ENCODE data around the gene KRT86. TPM values are rescaled to one million over a fixed set of nuclear protein-coding genes. Genes with fewer than 3 reads are reported as not detected.

Gene KRT86
- total and polyA plus RNA-seq, 2 donors (not counting 1 experiment from before 2014, with no cell fraction given), result not detected

DNA sequence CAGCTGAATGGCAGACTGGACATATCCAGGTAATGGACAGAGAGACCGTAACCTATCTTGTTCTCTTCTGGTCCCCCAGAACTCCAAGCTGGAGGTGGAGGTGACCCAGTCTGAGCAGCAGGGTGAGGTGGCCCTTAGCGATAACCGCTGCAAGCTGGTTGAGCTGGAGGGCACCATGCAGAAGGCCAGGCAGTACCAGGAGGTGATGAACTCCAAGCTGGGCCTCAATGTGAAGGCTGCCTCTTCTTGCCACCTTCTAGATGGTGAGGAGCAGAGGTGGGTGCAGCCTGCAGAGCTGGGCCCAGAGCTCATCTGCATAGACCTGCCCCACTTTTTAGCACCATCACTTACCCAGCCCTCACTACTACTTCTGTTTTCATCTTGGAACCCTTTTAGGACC lies 7.2 kb upstream of the KRT86 start:
- 100% methylated on average over 3 of the region's 3 CpGs for WGBS (ENCODE audit: insufficient coverage)
- Mint-ChIP-seq H3K27ac (no peak overlapping the region), H3K27me3 (peaks cover 17% of the 10 kb centered on the region), H3K4me3 (no peak overlapping the region), H3K4me1 (no peaks in the 10 kb centered on the region), H3K9me3 (ENCODE audit: insufficient read depth) (no peaks in the 10 kb centered on the region)
- Histone ChIP-seq H3K79me2 (ENCODE audit: control insufficient read depth, insufficient read depth, low read length) (no peaks in the 10 kb centered on the region), H3K4me2 (replicated peaks; ENCODE audit: low read depth, low read length, poor library complexity, severe bottlenecking) (no peak overlapping the region), H3K9ac (ENCODE audit: low read length) (no peak overlapping the region), H3K4me1 (ENCODE audit: control insufficient read depth in 2 of 2, insufficient read depth in 2 of 2, low read length in 2 of 2) (no peaks in the 10 kb centered on the region), H3K9me3 (ENCODE audit: control extremely low read depth in 1 of 3, control insufficient read depth in 2 of 3, insufficient read depth in 1 of 3, low read length in 2 of 3) (peaks cover 0 to 14% (median 0%) of the 10 kb centered on the region in 3 donors), H3K27ac (ENCODE audit: low read length in 2 of 2) (no peak overlapping the region), H4K20me1 (ENCODE audit: control insufficient read depth, insufficient read depth, low read length, poor library complexity, severe bottlenecking) (no peaks in the 10 kb centered on the region), H3K4me3 (ENCODE audit: control extremely low read depth in 1 of 5, extremely low read depth in 1 of 5, insufficient read depth in 1 of 5, low read depth in 2 of 5, low read length in 4 of 5) (no peak overlapping the region), H3K36me3 (replicated peaks in 1 of 2; ENCODE audit: control extremely low read depth in 1 of 2, control insufficient read depth in 1 of 2, extremely low read depth in 1 of 2, insufficient read depth in 2 of 2, low read length in 1 of 2) (no peaks in the 10 kb centered on the region), H2AFZ (ENCODE audit: insufficient read depth, low read depth, low read length, poor library complexity, severe bottlenecking) (no peak overlapping the region), H3K27me3 (replicated peaks in 1 of 4; ENCODE audit: control extremely low read depth in 1 of 4, control insufficient read depth in 3 of 4, insufficient read depth in 4 of 4, low read length in 3 of 4) (peaks cover 0 to 9% (median 3%) of the 10 kb centered on the region in 4 experiments)
- POLR2A ChIA-PET, result no interaction called here
- DNase-seq (no peak), ATAC-seq (ENCODE audit: low read depth) (no peak)
- TF ChIP-seq, protein P1, sequence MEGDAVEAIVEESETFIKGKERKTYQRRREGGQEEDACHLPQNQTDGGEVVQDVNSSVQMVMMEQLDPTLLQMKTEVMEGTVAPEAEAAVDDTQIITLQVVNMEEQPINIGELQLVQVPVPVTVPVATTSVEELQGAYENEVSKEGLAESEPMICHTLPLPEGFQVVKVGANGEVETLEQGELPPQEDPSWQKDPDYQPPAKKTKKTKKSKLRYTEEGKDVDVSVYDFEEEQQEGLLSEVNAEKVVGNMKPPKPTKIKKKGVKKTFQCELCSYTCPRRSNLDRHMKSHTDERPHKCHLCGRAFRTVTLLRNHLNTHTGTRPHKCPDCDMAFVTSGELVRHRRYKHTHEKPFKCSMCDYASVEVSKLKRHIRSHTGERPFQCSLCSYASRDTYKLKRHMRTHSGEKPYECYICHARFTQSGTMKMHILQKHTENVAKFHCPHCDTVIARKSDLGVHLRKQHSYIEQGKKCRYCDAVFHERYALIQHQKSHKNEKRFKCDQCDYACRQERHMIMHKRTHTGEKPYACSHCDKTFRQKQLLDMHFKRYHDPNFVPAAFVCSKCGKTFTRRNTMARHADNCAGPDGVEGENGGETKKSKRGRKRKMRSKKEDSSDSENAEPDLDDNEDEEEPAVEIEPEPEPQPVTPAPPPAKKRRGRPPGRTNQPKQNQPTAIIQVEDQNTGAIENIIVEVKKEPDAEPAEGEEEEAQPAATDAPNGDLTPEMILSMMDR (IDR thresholded peaks at IDR 0.05), result no peak
- TF ChIP-seq EZH2 (IDR thresholded peaks at IDR 0.05; ENCODE audit: borderline replicate concordance, insufficient read depth, low read depth, low read length, poor library complexity, severe bottlenecking), result no peak
- intact Hi-C loops (cut with micrococcal nuclease), result no loop called here
- CTCF ChIA-PET, result no interaction called here

DNA sequence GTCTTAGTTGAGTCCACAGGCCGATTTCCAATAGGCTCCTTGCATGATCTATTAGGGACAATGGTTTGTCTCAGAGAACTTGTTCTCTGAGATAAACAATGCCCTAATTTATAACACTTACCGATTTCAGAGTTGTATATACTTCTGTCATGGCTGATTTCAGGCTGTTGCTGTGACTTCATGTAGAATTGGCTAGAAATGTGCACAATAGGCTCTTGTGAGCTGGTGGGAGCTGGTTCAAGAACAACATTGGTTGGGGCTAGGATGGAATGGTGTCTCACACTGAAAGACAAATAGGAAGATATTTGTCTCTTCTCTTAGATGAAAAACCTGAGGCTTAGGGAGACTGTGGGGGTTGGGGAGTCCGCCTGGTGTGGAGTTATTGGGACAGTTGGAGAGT lies 6.7 kb upstream of the KRT86 start:
- peaks cover 0 to 6% (median 2%) of the 10 kb centered on the region in 4 experiments for H3K27me3 ChIP-seq (replicated peaks in 1 of 4; ENCODE audit: control extremely low read depth in 1 of 4, control insufficient read depth in 3 of 4, insufficient read depth in 4 of 4, low read length in 3 of 4)
- H3K27ac ChIP-seq (ENCODE audit: low read length in 2 of 2), result no peak overlapping the region
- H3K9me3 ChIP-seq (ENCODE audit: control extremely low read depth in 1 of 3, control insufficient read depth in 2 of 3, insufficient read depth in 1 of 3, low read length in 2 of 3), result peaks cover 0 to 10% (median 0%) of the 10 kb centered on the region in 3 donors
- no peaks in the 10 kb centered on the region for H3K36me3 ChIP-seq (replicated peaks in 1 of 2; ENCODE audit: control extremely low read depth in 1 of 2, control insufficient read depth in 1 of 2, extremely low read depth in 1 of 2, insufficient read depth in 2 of 2, low read length in 1 of 2)
- no peaks in the 10 kb centered on the region for H4K20me1 ChIP-seq (ENCODE audit: control insufficient read depth, insufficient read depth, low read length, poor library complexity, severe bottlenecking)
- no peaks in the 10 kb centered on the region for H3K4me1 ChIP-seq (ENCODE audit: control insufficient read depth in 2 of 2, insufficient read depth in 2 of 2, low read length in 2 of 2)
- H3K4me2 ChIP-seq (replicated peaks; ENCODE audit: low read depth, low read length, poor library complexity, severe bottlenecking), result no peak overlapping the region
- H3K4me3 Mint-ChIP-seq, result no peak overlapping the region
- no peak overlapping the region for H2AFZ ChIP-seq (ENCODE audit: insufficient read depth, low read depth, low read length, poor library complexity, severe bottlenecking)
- no peak overlapping the region for H3K9ac ChIP-seq (ENCODE audit: low read length)
- no peaks in the 10 kb centered on the region for H3K9me3 Mint-ChIP-seq (ENCODE audit: insufficient read depth)
- ATAC-seq (ENCODE audit: low read depth) (no peak), DNase-seq (no peak)
- peaks cover 17% of the 10 kb centered on the region for H3K27me3 Mint-ChIP-seq
- no peaks in the 10 kb centered on the region for H3K4me1 Mint-ChIP-seq
- H3K4me3 ChIP-seq (ENCODE audit: control extremely low read depth in 1 of 5, extremely low read depth in 1 of 5, insufficient read depth in 1 of 5, low read depth in 2 of 5, low read length in 4 of 5), result no peak overlapping the region
- POLR2A ChIA-PET, result no interaction called here
- TF ChIP-seq EZH2 (IDR thresholded peaks at IDR 0.05; ENCODE audit: borderline replicate concordance, insufficient read depth, low read depth, low read length, poor library complexity, severe bottlenecking), result no peak
- TF ChIP-seq, protein P1 (IDR thresholded peaks at IDR 0.05), result no peak
- H3K79me2 ChIP-seq (ENCODE audit: control insufficient read depth, insufficient read depth, low read length), result no peaks in the 10 kb centered on the region
- CTCF ChIA-PET, result no interaction called here
- intact Hi-C loops (cut with micrococcal nuclease), result no loop called here
- 67% methylated on average over 1 of the region's 3 CpGs for WGBS (ENCODE audit: insufficient coverage)
- H3K27ac Mint-ChIP-seq, result no peak overlapping the region
